Measurements from ENCODE around the gene HCRT. TPM values are rescaled to one million over a fixed set of nuclear protein-coding genes. Genes with fewer than 3 reads are reported as not detected.
"Not testable (repeated sequence)": the region's sequence is repeated elsewhere in the genome, so short reads cannot be mapped to it uniquely, and the experiment has no call there.

HCRT gene
- total RNA-seq, 2 experiments from 2014 or later = not detected

GRCh38 chr17:42212382-42212781, 27.1 kb upstream of the HCRT start:
- DNase-seq (no peak), ATAC-seq (no peak)
- H3K4me1 Mint-ChIP-seq = no peaks in the 10 kb centered on the region
- H3K9me3 Mint-ChIP-seq (ENCODE audit: low read depth) = no peaks in the 10 kb centered on the region
- ChIA-PET POLR2A (no interaction called here), CTCF (interaction anchor here (0.6 to 1.7 kb wide), 2 partner anchors 10 to 79 kb away, joined by 4 to 7 read pairs; no protein-coding TSS in a partner anchor)
- H3K4me3 Mint-ChIP-seq = no peak overlapping the region
- intact Hi-C loops (cut with DNase I, micrococcal nuclease) = no loop called here
- H3K27me3 Mint-ChIP-seq = no peaks in the 10 kb centered on the region
- H3K36me3 Mint-ChIP-seq (ENCODE audit: low read depth) = peaks cover 49% of the 10 kb centered on the region
- no peak overlapping the region for H3K27ac Mint-ChIP-seq

- ATAC-seq; H3K27me3 Mint-ChIP-seq; H3K4me3 Mint-ChIP-seq; POLR2A ChIA-PET; H3K27ac Mint-ChIP-seq; H3K4me1 Mint-ChIP-seq; intact Hi-C loops (cut with DNase I, micrococcal nuclease); DNase-seq; H3K9me3 Mint-ChIP-seq (ENCODE audit: low read depth): not testable (repeated sequence)
- CTCF ChIA-PET = interaction anchor here (0.5 to 0.6 kb wide), 3 partner anchors 50 to 241 kb away, joined by 3 to 4 read pairs (median 4); no protein-coding TSS in a partner anchor
- peaks cover 48% of the 10 kb centered on the region for H3K36me3 Mint-ChIP-seq (ENCODE audit: low read depth)
These were observed 26.7 kb upstream of the HCRT start for GRCh38 chr17:42211921-42212341.

- Mint-ChIP-seq H3K9me3 (ENCODE audit: low read depth) (no peaks in the 10 kb centered on the region), H3K4me1 (no peaks in the 10 kb centered on the region), H3K36me3 (ENCODE audit: low read depth) (peaks cover 50% of the 10 kb centered on the region), H3K27ac (no peak overlapping the region), H3K4me3 (no peak overlapping the region), H3K27me3 (no peaks in the 10 kb centered on the region)
- POLR2A ChIA-PET = no interaction called here
- ATAC-seq = no peak
- intact Hi-C loops (cut with DNase I, micrococcal nuclease) = no loop called here
- CTCF ChIA-PET = interaction anchor here (2.1 kb wide), 1 partner anchor 13 kb away, joined by 10 read pairs; no protein-coding TSS in a partner anchor
- no peak for DNase-seq
These were observed 24.8 kb upstream of the HCRT start for GRCh38 chr17:42210046-42210445.

GRCh38 chr17:42206153-42206612, 20.9 kb upstream of the HCRT start:
- DNase-seq; H3K4me3 Mint-ChIP-seq; POLR2A ChIA-PET; CTCF ChIA-PET; H3K4me1 Mint-ChIP-seq; ATAC-seq; H3K27me3 Mint-ChIP-seq; H3K27ac Mint-ChIP-seq; H3K9me3 Mint-ChIP-seq (ENCODE audit: low read depth): not testable (repeated sequence)
- H3K36me3 Mint-ChIP-seq (ENCODE audit: low read depth) = peaks cover 61% of the 10 kb centered on the region
- intact Hi-C loops (cut with DNase I, micrococcal nuclease) = loop anchor here in 1 of 2 experiments (2.0 to 10.0 kb wide), 2 partner anchors 55 to 299 kb away; no protein-coding TSS in a partner anchor

- Mint-ChIP-seq H3K27ac (peak overlapping the region; percentile 43), H3K4me3 (no peak overlapping the region), H3K4me1 (no peaks in the 10 kb centered on the region), H3K27me3 (no peaks in the 10 kb centered on the region), H3K9me3 (ENCODE audit: low read depth) (no peaks in the 10 kb centered on the region), H3K36me3 (ENCODE audit: low read depth) (peaks cover 54% of the 10 kb centered on the region)
- ATAC-seq (no peak), DNase-seq (no peak)
- ChIA-PET CTCF (no interaction called here), POLR2A (no interaction called here)
- intact Hi-C loops (cut with DNase I, micrococcal nuclease) = loop anchor here in 1 of 2 experiments (10.0 kb wide), 1 partner anchor 301 kb away; no protein-coding TSS in a partner anchor
These were observed 18.1 kb upstream of the HCRT start for GRCh38 chr17:42203354-42203753.

- no peak for DNase-seq
- CTCF ChIA-PET = interaction anchor here (1.0 kb wide), 1 partner anchor 9 kb away, joined by 4 read pairs; no protein-coding TSS in a partner anchor
- no peaks in the 10 kb centered on the region for H3K27me3 Mint-ChIP-seq
- no peak for ATAC-seq
- no peaks in the 10 kb centered on the region for H3K4me1 Mint-ChIP-seq
- H3K36me3 Mint-ChIP-seq (ENCODE audit: low read depth) = peaks cover 54% of the 10 kb centered on the region
- H3K9me3 Mint-ChIP-seq (ENCODE audit: low read depth) = no peaks in the 10 kb centered on the region
- POLR2A ChIA-PET = no interaction called here
- no peak overlapping the region for H3K4me3 Mint-ChIP-seq
- H3K27ac Mint-ChIP-seq = no peak overlapping the region
- intact Hi-C loops (cut with DNase I, micrococcal nuclease) = loop anchor here in 1 of 2 experiments (10.0 kb wide), 1 partner anchor 302 kb away; no protein-coding TSS in a partner anchor
These were observed 17.4 kb upstream of the HCRT start for GRCh38 chr17:42202696-42203095.

GRCh38 chr17:42202159-42202558, 16.9 kb upstream of the HCRT start:
- H3K36me3 Mint-ChIP-seq (ENCODE audit: low read depth) = peaks cover 50% of the 10 kb centered on the region
- H3K27me3 Mint-ChIP-seq = no peaks in the 10 kb centered on the region
- ChIA-PET CTCF (interaction anchor here (1.0 kb wide), 1 partner anchor 9 kb away, joined by 4 read pairs; no protein-coding TSS in a partner anchor), POLR2A (no interaction called here)
- ATAC-seq (no peak), DNase-seq (no peak)
- no peaks in the 10 kb centered on the region for H3K4me1 Mint-ChIP-seq
- H3K9me3 Mint-ChIP-seq (ENCODE audit: low read depth) = no peaks in the 10 kb centered on the region
- intact Hi-C loops (cut with DNase I, micrococcal nuclease) = loop anchor here in 1 of 2 experiments (10.0 kb wide), 1 partner anchor 303 kb away; no protein-coding TSS in a partner anchor
- H3K4me3 Mint-ChIP-seq = no peak overlapping the region
- peak overlapping the region; percentile 33 for H3K27ac Mint-ChIP-seq

GRCh38 chr17:42201458-42201772, 16.2 kb upstream of the HCRT start:
- ChIA-PET CTCF (interaction anchor here (0.6 kb wide), 1 partner anchor 186 kb away, joined by 4 read pairs; no protein-coding TSS in a partner anchor), POLR2A (no interaction called here)
- H3K27ac Mint-ChIP-seq = peak overlapping the region; percentile 5
- ATAC-seq (no peak), DNase-seq (no peak)
- intact Hi-C loops (cut with DNase I, micrococcal nuclease) = loop anchor here in 1 of 2 experiments (10.0 kb wide), 1 partner anchor 303 kb away; no protein-coding TSS in a partner anchor
- no peaks in the 10 kb centered on the region for H3K4me1 Mint-ChIP-seq
- peaks cover 49% of the 10 kb centered on the region for H3K36me3 Mint-ChIP-seq (ENCODE audit: low read depth)
- no peaks in the 10 kb centered on the region for H3K9me3 Mint-ChIP-seq (ENCODE audit: low read depth)
- no peaks in the 10 kb centered on the region for H3K27me3 Mint-ChIP-seq
- H3K4me3 Mint-ChIP-seq = no peak overlapping the region

- Mint-ChIP-seq H3K27me3 (no peaks in the 10 kb centered on the region), H3K27ac (no peak overlapping the region), H3K36me3 (ENCODE audit: low read depth) (peaks cover 44% of the 10 kb centered on the region), H3K9me3 (ENCODE audit: low read depth) (no peaks in the 10 kb centered on the region), H3K4me3 (no peak overlapping the region), H3K4me1 (no peaks in the 10 kb centered on the region)
- ChIA-PET CTCF (interaction anchor here (0.6 to 1.2 kb wide), 2 partner anchors 36 to 186 kb away, joined by 3 to 4 read pairs; no protein-coding TSS in a partner anchor), POLR2A (interaction anchor here (0.6 kb wide), 1 partner anchor 114 kb away, joined by 5 read pairs; no protein-coding TSS in a partner anchor)
- intact Hi-C loops (cut with DNase I, micrococcal nuclease) = loop anchor here in 1 of 2 experiments (10.0 kb wide), 1 partner anchor 304 kb away; no protein-coding TSS in a partner anchor
- DNase-seq (no peak), ATAC-seq (no peak)
These were observed 15.6 kb upstream of the HCRT start for GRCh38 chr17:42200706-42201457.

GRCh38 chr17:42199416-42200011, 14.3 kb upstream of the HCRT start:
- ATAC-seq (no peak), DNase-seq (no peak)
- Mint-ChIP-seq H3K4me3 (no peak overlapping the region), H3K4me1 (peaks cover 2% of the 10 kb centered on the region), H3K27ac (no peak overlapping the region), H3K36me3 (ENCODE audit: low read depth) (peaks cover 35% of the 10 kb centered on the region), H3K9me3 (ENCODE audit: low read depth) (no peaks in the 10 kb centered on the region), H3K27me3 (no peaks in the 10 kb centered on the region)
- CTCF ChIA-PET = interaction anchor here (0.9 to 2.1 kb wide), 5 partner anchors 11 to 38 kb away, joined by 3 to 6 read pairs (median 3); partner anchors contain the start of genes HCRT and KCNH4
- intact Hi-C loops (cut with DNase I, micrococcal nuclease) = loop anchor here in 1 of 2 experiments (10.0 kb wide), 1 partner anchor 305 kb away; no protein-coding TSS in a partner anchor
- POLR2A ChIA-PET = interaction anchor here (0.6 kb wide), 1 partner anchor 54 kb away, joined by 3 read pairs; no protein-coding TSS in a partner anchor

- Mint-ChIP-seq H3K4me1 (peaks cover 5% of the 10 kb centered on the region), H3K9me3 (ENCODE audit: low read depth) (no peaks in the 10 kb centered on the region), H3K36me3 (ENCODE audit: low read depth) (peaks cover 30% of the 10 kb centered on the region), H3K4me3 (no peak overlapping the region), H3K27ac (peak overlapping the region; percentile 72), H3K27me3 (no peaks in the 10 kb centered on the region)
- ATAC-seq (no peak), DNase-seq (no peak)
- intact Hi-C loops (cut with DNase I, micrococcal nuclease) = no loop called here
- CTCF ChIA-PET = interaction anchor here (0.7 to 2.1 kb wide), 6 partner anchors 11 to 113 kb away, joined by 3 to 6 read pairs (median 4); partner anchors contain the start of genes HCRT and KCNH4
- POLR2A ChIA-PET = no interaction called here
These were observed 13.6 kb upstream of the HCRT start for GRCh38 chr17:42198897-42199296.

Data from activated CD4-positive, alpha-beta T cell treated with anti-CD3 and anti-CD28 coated beads for 36 hours (primary cell).